GM21717 (cell line): Measurements from ENCODE around the gene SLF2.

Experiments used
- ATAC-seq: cut with Tn5 transposase; IDR thresholded peaks from one replicate; pipeline ENCODE4 v1.9.1; 2021; ENCODE audit warnings: mild to moderate bottlenecking, moderate library complexity; ENCODE audit not compliant: unreplicated experiment

SLF2 gene

DNA sequence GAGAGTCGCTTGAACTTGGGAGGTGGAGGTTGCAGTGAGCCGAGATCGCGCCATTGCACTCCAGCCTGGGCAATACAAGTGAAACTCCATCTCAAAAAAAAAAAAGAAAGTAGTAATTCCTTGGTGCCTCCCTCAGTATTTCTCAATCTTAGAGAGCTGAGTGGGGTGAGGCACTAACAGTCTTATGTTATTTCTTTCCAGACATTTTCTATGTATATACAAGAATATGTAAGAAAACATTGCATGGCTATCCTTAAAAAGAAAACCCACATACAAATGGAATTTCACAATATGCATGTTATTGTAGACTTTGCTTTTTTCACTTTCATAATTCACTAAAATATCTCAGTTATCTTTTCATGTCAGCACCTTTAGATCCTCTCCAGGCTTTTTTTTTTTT is 13.6 kb upstream of the SLF2 start:
- ATAC-seq = no peak

GRCh38 chr10:100901051-100901450 is 11.7 kb upstream of the SLF2 start:
- ATAC-seq = no peak

- no peak for ATAC-seq
Measured at GRCh38 chr10:100902622-100903021, 10.1 kb upstream of the SLF2 start.

GRCh38 chr10:100904917-100905316 is 7.8 kb upstream of the SLF2 start:
- ATAC-seq = no peak

GRCh38 chr10:100907175-100907574 is 5.6 kb upstream of the SLF2 start:
- no peak for ATAC-seq

GRCh38 chr10:100907773-100908363 is 4.9 kb upstream of the SLF2 start:
- no peak for ATAC-seq

DNA sequence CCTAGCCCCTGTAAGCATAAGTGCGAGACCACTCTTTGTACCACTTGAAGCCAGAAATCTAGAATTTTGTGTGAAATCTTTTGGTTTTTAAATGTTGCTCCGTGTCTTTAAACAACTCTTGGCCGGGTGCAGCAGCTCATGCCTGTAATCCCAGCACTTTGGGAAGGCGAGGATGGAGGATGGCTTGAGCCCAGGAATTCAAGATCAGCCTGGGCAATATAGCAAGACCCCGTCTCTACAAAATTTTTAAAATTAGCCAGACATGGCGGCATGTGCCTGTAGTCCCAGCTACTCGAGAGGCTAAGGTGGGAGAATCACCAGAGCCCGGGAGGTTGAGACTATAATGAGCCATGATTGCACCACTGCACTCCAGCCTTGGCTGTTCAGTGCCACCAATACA is 4.4 kb upstream of the SLF2 start:
- ATAC-seq = no peak

GRCh38 chr10:100909501-100910263 is 3.1 kb upstream of the SLF2 start:
- ATAC-seq = no peak

- no peak for ATAC-seq
Measured at GRCh38 chr10:100911472-100911871, 1.3 kb upstream of the SLF2 start.

DNA sequence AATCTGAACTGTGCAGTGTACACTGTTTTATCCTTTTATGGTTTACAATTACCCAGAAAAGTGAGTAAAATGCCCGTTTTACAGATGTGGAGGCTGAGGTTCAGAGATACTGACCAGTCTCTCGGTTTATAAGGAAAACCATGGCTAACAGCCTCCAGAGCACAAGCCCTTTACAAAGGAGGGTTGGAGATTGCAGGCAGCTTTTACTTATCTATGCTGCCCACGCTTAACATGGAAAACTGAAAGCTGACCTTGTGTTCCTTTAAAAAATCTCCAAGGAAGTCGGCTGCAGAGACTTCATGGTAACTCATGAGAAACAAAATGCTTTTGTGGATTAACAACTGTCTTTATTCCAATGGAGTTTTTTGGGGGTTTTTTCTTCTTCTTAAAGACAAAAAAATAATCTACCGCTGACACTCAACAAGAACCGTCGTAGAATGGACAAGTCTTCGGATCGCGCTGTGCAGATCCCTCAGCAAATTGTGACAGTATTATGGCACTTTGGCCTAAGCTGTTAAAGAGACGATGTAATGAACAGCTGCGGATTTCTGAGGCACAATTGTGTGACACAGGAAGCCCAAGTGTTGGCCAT is 654 bp upstream of the SLF2 start:
- ATAC-seq = no peak

GRCh38 chr10:100913470-100913865 is 705 bp downstream of the SLF2 start:
- ATAC-seq = no peak

GRCh38 chr10:100917071-100917470 is 4.3 kb downstream of the SLF2 start:
- no peak for ATAC-seq

GRCh38 chr10:100923580-100923979 is 10.8 kb downstream of the SLF2 start:
- no peak for ATAC-seq

DNA sequence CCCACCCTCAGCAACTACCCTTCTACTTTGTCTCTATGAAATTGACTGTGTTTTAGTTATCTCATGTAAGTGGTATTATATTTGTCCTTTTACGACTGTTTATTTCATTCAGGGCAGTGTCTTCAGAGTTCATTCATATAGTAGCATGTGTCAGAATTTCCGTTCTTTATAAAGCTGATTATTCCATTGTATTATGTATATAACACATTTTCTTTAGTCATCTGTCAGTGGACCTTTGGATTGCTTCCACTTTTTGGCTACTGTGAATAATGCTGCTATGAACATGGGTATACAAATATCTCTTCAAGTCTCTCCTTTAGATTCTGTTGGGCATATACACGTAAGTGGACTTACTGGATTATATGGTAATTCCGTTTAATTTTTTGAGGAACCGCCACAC is 14.5 kb downstream of the SLF2 start:
- no peak for ATAC-seq

- no peak for ATAC-seq
Measured at GRCh38 chr10:100928039-100928438, 15.3 kb downstream of the SLF2 start.

GRCh38 chr10:100930368-100930767 is 17.6 kb downstream of the SLF2 start:
- ATAC-seq = no peak

DNA sequence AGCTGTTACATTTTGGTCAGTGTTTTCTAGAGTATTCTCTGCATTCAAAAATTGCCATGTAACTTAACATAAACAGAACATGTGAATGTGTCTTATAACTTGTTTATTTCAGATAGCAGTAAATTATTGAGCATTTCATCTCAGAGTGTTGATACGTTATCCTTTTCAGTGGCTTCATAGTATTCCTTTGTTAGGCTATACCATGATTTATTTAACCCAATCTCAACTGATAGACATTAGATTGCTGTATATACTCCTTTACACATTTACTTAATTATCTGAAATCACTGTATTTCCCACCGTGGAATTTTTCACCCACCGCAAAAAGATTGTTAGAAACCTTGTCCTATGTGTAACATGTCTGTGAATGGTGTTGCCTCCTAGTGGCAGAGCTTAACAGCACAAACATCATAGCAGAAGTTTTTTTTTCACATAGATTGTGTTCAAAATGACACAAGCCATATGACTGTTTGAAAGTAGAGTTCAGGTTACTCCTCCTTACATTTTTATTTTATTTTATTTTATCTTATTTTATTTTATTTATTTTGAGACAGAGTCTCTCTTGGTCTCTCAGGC is 21.4 kb downstream of the SLF2 start:
- no peak for ATAC-seq

GRCh38 chr10:100939763-100940344 is 27.1 kb downstream of the SLF2 start:
- no peak for ATAC-seq

DNA sequence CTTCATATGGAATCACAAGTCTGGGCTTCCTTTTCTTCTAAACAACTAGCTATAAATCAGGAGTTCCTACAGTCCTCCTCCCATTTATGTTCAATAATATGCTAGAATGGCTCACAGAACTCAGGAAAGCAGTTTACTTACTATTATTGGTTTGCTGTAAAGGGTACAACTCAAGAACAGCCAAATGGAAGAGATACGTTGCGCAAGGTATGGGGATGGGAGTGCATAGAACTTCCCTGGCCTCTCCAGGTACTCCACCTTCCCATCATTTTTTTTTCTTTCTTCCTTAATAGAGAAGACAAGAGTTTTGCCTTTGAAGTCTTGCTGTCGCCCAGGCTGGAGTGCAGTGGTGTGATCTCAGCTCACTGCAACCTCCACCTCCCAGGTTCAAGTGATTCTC is 29.5 kb downstream of the SLF2 start:
- no peak for ATAC-seq

DNA sequence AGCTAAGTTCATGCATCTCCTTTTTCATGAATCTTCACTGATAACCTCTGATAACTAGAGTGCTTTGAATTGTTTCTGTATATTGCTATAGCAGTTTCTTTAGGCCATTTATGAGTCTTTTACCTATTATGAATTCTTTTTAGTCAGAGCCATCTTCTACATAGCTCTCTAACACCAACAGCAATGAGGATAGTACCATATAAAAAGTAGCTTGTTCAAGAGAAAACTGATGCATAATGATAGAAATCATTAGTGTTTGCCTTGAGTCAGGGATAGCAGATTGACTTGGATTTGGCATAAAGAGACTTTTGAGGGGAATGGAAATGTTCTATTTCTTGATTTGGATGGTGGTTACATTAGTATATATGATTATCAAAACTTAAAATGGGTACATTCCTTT is 30.7 kb downstream of the SLF2 start:
- ATAC-seq = no peak

GRCh38 chr10:100945754-100946153 is 33.0 kb downstream of the SLF2 start:
- ATAC-seq = no peak

GRCh38 chr10:100948916-100949315 is 36.2 kb downstream of the SLF2 start:
- no peak for ATAC-seq
